Natural killer cell (primary cell): ENCODE measurements around the gene NLRP8. TPM values are rescaled to one million over a fixed set of nuclear protein-coding genes. Genes with fewer than 3 reads are reported as not detected.

Experiments used
- ATAC-seq, 3 donors: fragments of 150-1000 bp in 2 of 3; fragments of 200-7000 bp in 1 of 3; cut with Tn5 transposase; 1 replicate in 1 of 3; 2 replicates in 2 of 3; pipeline ENCODE4 v1.10.0; 2021; ENCODE audit warnings: mild to moderate bottlenecking in 2 of 3, moderate library complexity in 2 of 3
- DNase-seq, 2 donors: peaks; one replicate each; pipeline versions ENCODE4 v3.0.0 to v3.0.0-alpha.2; 2013 to 2021; ENCODE audit warnings: mixed read lengths in 1 of 2
- H3K27ac ChIP-seq: one replicate; pipeline ENCODE4 v1.5.1; 2013; ENCODE audit warnings: mild to moderate bottlenecking, low read length
- H3K27me3 ChIP-seq: one replicate; pipeline ENCODE4 v1.6.1; 2013; ENCODE audit warnings: low read length; ENCODE audit not compliant: control insufficient read depth, insufficient read depth
- H3K36me3 ChIP-seq: one replicate; pipeline ENCODE4 v1.6.1; 2013; ENCODE audit warnings: low read length; ENCODE audit not compliant: control insufficient read depth, insufficient read depth
- H3K4me1 ChIP-seq: one replicate; pipeline ENCODE4 v1.6.1; 2013; ENCODE audit warnings: low read length; ENCODE audit not compliant: control insufficient read depth, insufficient read depth
- H3K4me3 ChIP-seq: one replicate; pipeline ENCODE4 v1.5.1; 2013; ENCODE audit warnings: low read length
- H3K9me3 ChIP-seq: one replicate; pipeline ENCODE4 v1.6.1; 2013; ENCODE audit warnings: low read length; ENCODE audit not compliant: control insufficient read depth, insufficient read depth
- H3K27ac Mint-ChIP-seq, 2 donors: one replicate each; pipeline ENCODE4 v1.8.0; 2022; ENCODE audit warnings: mild to moderate bottlenecking in 2 of 2, mixed read lengths in 2 of 2, moderate library complexity in 1 of 2
- H3K27me3 Mint-ChIP-seq, 2 donors: one replicate each; pipeline ENCODE4 v1.8.0; 2022; ENCODE audit warnings: low read depth in 2 of 2, mixed read lengths in 2 of 2
- H3K36me3 Mint-ChIP-seq: one replicate; pipeline ENCODE4 v1.8.0; 2022; ENCODE audit warnings: mixed read lengths
- H3K4me1 Mint-ChIP-seq, 2 donors: one replicate each; pipeline ENCODE4 v1.8.0; 2022; ENCODE audit warnings: mixed read lengths in 2 of 2
- H3K4me3 Mint-ChIP-seq: one replicate; pipeline ENCODE4 v1.8.0; 2022; ENCODE audit warnings: mild to moderate bottlenecking, moderate library complexity, mixed read lengths
- H3K9me3 Mint-ChIP-seq, 2 donors: one replicate each; pipeline ENCODE4 v1.8.0; 2022; ENCODE audit warnings: mixed read lengths in 2 of 2
- CTCF ChIP-seq: fragments of 200-600 bp; IDR thresholded peaks from one replicate; pipeline ENCODE4 v1.8.0; 2022; ENCODE audit warnings: antibody characterized with exemption
- WGBS: methylation state at CpG from one replicate; pipeline ENCODE4 v1.1.7; 2013; ENCODE audit warnings: missing lambda C conversion rate; ENCODE audit not compliant: insufficient coverage; 5-methylcytosine and 5-hydroxymethylcytosine counted together
- intact Hi-C: fragments of 100-400 bp; cut with micrococcal nuclease; formaldehyde crosslinking; loops from one replicate; pipeline ENCODE4 v1.14.2; 2022
- total RNA-seq, 4 donors: library from RNA; stranded (reverse); fragments of 120-200 nt in 1 of 4; gene quantifications; one replicate each; pipeline versions ENCODE4 v1.2.3 to v1.2.4, GENCODE V29; 2013 to 2022

The NLRP8 gene
- total RNA-seq, 3 donors from 2014 or later (not counting 1 experiment from before 2014, with no cell fraction given), result not detected

GRCh38 chr19:55985254-55985653, 37.6 kb downstream of the NLRP8 start:
- DNase-seq (no peak), ATAC-seq (no peak)
- no peaks in the 10 kb centered on the region for H3K4me1 ChIP-seq
- no peak overlapping the region for H3K27ac ChIP-seq
- H3K36me3 ChIP-seq, result no peaks in the 10 kb centered on the region
- Mint-ChIP-seq H3K36me3 (peaks cover under 1% of the 10 kb centered on the region), H3K4me1 (no peaks in the 10 kb centered on the region), H3K9me3 (peaks cover 0 to 5% of the 10 kb centered on the region in 2 donors), H3K27me3 (no peaks in the 10 kb centered on the region), H3K4me3 (no peak overlapping the region), H3K27ac (no peak overlapping the region)
- TF ChIP-seq CTCF, result no peak
- peaks cover 3% of the 10 kb centered on the region for H3K9me3 ChIP-seq
- H3K4me3 ChIP-seq, result no peak overlapping the region
- H3K27me3 ChIP-seq, result no peaks in the 10 kb centered on the region
- WGBS, result no CpG with 5 or more reads among the region's 1 CpG
- intact Hi-C loops, result no loop called here

- Histone ChIP-seq H3K36me3 (no peaks in the 10 kb centered on the region), H3K4me1 (no peaks in the 10 kb centered on the region), H3K27me3 (no peaks in the 10 kb centered on the region), H3K9me3 (peaks cover 3% of the 10 kb centered on the region), H3K27ac (no peak within 1 kb of the TSS), H3K4me3 (no peak within 1 kb of the TSS)
- DNase-seq (no peak), ATAC-seq (no peak)
- Mint-ChIP-seq H3K36me3 (no peaks in the 10 kb centered on the region), H3K9me3 (peaks cover 0 to 5% of the 10 kb centered on the region in 2 donors), H3K27ac (no peak within 1 kb of the TSS), H3K4me3 (no peak within 1 kb of the TSS), H3K27me3 (no peaks in the 10 kb centered on the region), H3K4me1 (no peaks in the 10 kb centered on the region)
- intact Hi-C loops, result no loop called here
- TF ChIP-seq CTCF, result no peak
- whole genome bisulfite sequencing, result 43% methylated on average over 10 of the region's 10 CpGs
Measured at GRCh38 chr19:55986487-55986886, 38.9 kb downstream of the NLRP8 start, which contains the start of gene NLRP5. TSS of gene NLRP5 (plus strand) at chr19:55986775.

- H3K27me3 Mint-ChIP-seq, result no peaks in the 10 kb centered on the region
- ATAC-seq, result no peak
Measured at GRCh38 chr19:55990831-55991230, 43.2 kb downstream of the NLRP8 start.

More at GRCh38 chr19:55990831-55991230, 43.2 kb downstream of the NLRP8 start:
- no peak for DNase-seq
- Histone ChIP-seq H3K9me3 (no peaks in the 10 kb centered on the region), H3K4me3 (no peak overlapping the region), H3K36me3 (no peaks in the 10 kb centered on the region), H3K4me1 (no peaks in the 10 kb centered on the region), H3K27ac (no peak overlapping the region), H3K27me3 (no peaks in the 10 kb centered on the region)
- no peak for TF ChIP-seq CTCF
- intact Hi-C loops, result no loop called here
- H3K4me1 Mint-ChIP-seq, result no peaks in the 10 kb centered on the region
- H3K27ac Mint-ChIP-seq, result no peak overlapping the region
- H3K4me3 Mint-ChIP-seq, result no peak overlapping the region
- WGBS, result 86% methylated on average over 4 of the region's 5 CpGs
- no peaks in the 10 kb centered on the region for H3K36me3 Mint-ChIP-seq
- H3K9me3 Mint-ChIP-seq, result peaks cover 0 to 7% of the 10 kb centered on the region in 2 donors
